Tibial artery (tissue), 4 donors: ENCODE results near the gene TDRD1.
A peak's percentile ranks its signal among the peaks of the same experiment; 100 is the strongest.

ENCODE experiments used
- DNase-seq, 2 donors: peaks; one replicate each; pipeline ENCODE4 v3.0.0-alpha.2; 2019
- H3K27ac ChIP-seq, 2 donors: fragments of 200-600 bp; sonication (generic) in 1 of 2; 1 replicate in 1 of 2; 2 replicates in 1 of 2; pipeline ENCODE4 v1.5.1; 2018 to 2019; ENCODE audit warnings: mild to moderate bottlenecking in 1 of 2
- H3K27me3 ChIP-seq, 2 donors: fragments of 200-600 bp; sonication (generic) in 1 of 2; one replicate each; pipeline versions ENCODE4 v1.5.1 to v1.6.0; 2016 to 2019
- H3K36me3 ChIP-seq, 3 donors: fragments of 200-600 bp; sonication (generic) in 2 of 3; one replicate each; pipeline ENCODE4 v1.5.1; 2016 to 2019; ENCODE audit warnings: mild to moderate bottlenecking in 2 of 3
- H3K4me1 ChIP-seq, 4 donors: fragments of 200-600 bp; sonication (generic) in 2 of 4; 1 replicate in 3 of 4; 2 replicates in 1 of 4; pipeline ENCODE4 v1.5.1; 2016 to 2019
- H3K4me3 ChIP-seq, 2 donors: fragments of 200-600 bp; sonication (generic) in 1 of 2; 1 replicate in 1 of 2; 2 replicates in 1 of 2; pipeline ENCODE4 v1.5.1; 2018 to 2019; ENCODE audit warnings: mild to moderate bottlenecking in 2 of 2
- H3K9me3 ChIP-seq, 3 donors: fragments of 200-600 bp; sonication (generic) in 1 of 3; one replicate each; pipeline ENCODE4 v1.5.1; 2016 to 2019
- CTCF ChIP-seq, 2 experiments: fragments of 200-600 bp in 1 of 2; fragments of 450-650 bp in 1 of 2; IDR thresholded peaks; one replicate each; pipeline ENCODE4 v1.5.1; 2017 to 2019; ENCODE audit warnings: antibody characterized with exemption in 2 of 2, mild to moderate bottlenecking in 1 of 2, moderate library complexity in 1 of 2
- intact Hi-C: fragments of 100-400 bp; cut with DNase I; formaldehyde crosslinking; loops from one replicate; pipeline ENCODE4 v1.15.0; 2023; ENCODE audit warnings: low total_unique reads

Gene TDRD1

DNA sequence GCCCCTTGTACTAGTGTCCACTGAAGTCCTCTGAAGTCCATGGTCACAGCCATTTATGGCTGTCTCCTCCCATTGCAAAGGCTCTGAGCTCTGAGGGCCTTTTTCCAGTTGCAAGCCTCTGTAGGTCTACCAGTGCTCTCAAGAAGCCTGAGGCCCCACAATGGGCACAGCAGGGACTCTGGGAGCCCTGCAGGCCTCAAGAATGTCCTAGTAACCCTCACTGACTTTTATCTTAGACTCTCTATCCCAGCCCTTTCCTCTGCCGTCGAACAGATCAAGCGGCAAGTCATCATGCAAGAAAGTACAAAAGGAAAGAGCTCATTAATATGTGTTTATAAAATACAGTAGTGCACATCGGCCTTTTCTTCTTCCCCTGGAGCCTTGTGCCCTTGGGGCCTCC lies 83.3 kb downstream of the TDRD1 start:
- intact Hi-C loops, result no loop called here
- no peaks in the 10 kb centered on the region for H3K36me3 ChIP-seq
- H3K27ac ChIP-seq, result no peak overlapping the region
- TF ChIP-seq CTCF (IDR thresholded peaks at IDR 0.05), result no peak
- H3K4me3 ChIP-seq, result no peak overlapping the region
- H3K4me1 ChIP-seq, result peaks cover 0 to 9% (median 4%) of the 10 kb centered on the region in 4 donors
- H3K9me3 ChIP-seq, result no peaks in the 10 kb centered on the region
- H3K27me3 ChIP-seq, result no peaks in the 10 kb centered on the region
- DNase-seq, result no peak

- TF ChIP-seq CTCF (IDR thresholded peaks at IDR 0.05), result no peak
These were observed 86.4 kb downstream of the TDRD1 start for GRCh38 chr10:114265392-114266053.

DNA sequence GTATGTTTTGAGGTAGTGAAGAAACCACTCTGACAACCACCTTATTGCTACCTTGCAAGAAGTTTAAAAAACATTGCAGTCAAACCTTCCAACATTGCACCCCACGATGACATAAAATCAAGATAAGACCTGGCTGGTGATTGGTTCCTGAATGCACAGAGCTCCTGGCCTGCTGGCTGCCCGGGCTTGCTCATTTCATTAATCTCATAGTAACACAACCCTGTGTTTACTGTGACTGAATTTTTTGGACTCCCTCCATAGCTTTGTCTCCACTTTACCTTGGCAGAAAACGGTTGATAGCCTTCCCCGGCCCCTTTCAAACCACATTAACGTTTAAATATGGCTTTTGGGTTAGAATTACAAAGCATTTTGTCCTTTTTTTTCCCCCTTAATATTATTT lies 87.4 kb downstream of the TDRD1 start:
- no peaks in the 10 kb centered on the region for H3K27me3 ChIP-seq
- peaks cover 0 to 6% (median 4%) of the 10 kb centered on the region in 4 donors for H3K4me1 ChIP-seq
- TF ChIP-seq CTCF (IDR thresholded peaks at IDR 0.05), result no peak
- intact Hi-C loops, result no loop called here
- H3K9me3 ChIP-seq, result no peaks in the 10 kb centered on the region
- no peak for DNase-seq
- no peak overlapping the region for H3K27ac ChIP-seq
- no peaks in the 10 kb centered on the region for H3K36me3 ChIP-seq
- no peak overlapping the region for H3K4me3 ChIP-seq

More at GRCh38 chr10:114265392-114266053, 86.4 kb downstream of the TDRD1 start:
- Histone ChIP-seq H3K27me3 (no peaks in the 10 kb centered on the region), H3K36me3 (no peaks in the 10 kb centered on the region), H3K27ac (no peak overlapping the region), H3K4me3 (no peak overlapping the region), H3K9me3 (no peaks in the 10 kb centered on the region), H3K4me1 (peaks cover 0 to 8% (median under 1%) of the 10 kb centered on the region in 4 donors)
- intact Hi-C loops, result no loop called here
- peak in 1 of 2 donors; percentile 45 for DNase-seq

GRCh38 chr10:114271075-114271778 lies 92.1 kb downstream of the TDRD1 start:
- no peaks in the 10 kb centered on the region for H3K27me3 ChIP-seq
- H3K36me3 ChIP-seq, result no peaks in the 10 kb centered on the region
- intact Hi-C loops, result no loop called here
- TF ChIP-seq CTCF (IDR thresholded peaks at IDR 0.05), result no peak
- H3K4me3 ChIP-seq, result no peak overlapping the region
- peaks cover 0 to 13% (median 6%) of the 10 kb centered on the region in 4 donors for H3K4me1 ChIP-seq
- DNase-seq, result peak in 1 of 2 donors; percentile 34
- H3K9me3 ChIP-seq, result no peaks in the 10 kb centered on the region
- H3K27ac ChIP-seq, result no peak overlapping the region

- DNase-seq, result peak; percentile 74 to 77
- Histone ChIP-seq H3K36me3 (no peaks in the 10 kb centered on the region), H3K27ac (no peak overlapping the region), H3K27me3 (no peaks in the 10 kb centered on the region), H3K4me1 (peaks cover 0 to 13% (median 6%) of the 10 kb centered on the region in 4 donors), H3K4me3 (no peak overlapping the region), H3K9me3 (no peaks in the 10 kb centered on the region)
- no peak for TF ChIP-seq CTCF (IDR thresholded peaks at IDR 0.05)
- intact Hi-C loops, result no loop called here
These were observed 92.6 kb downstream of the TDRD1 start for GRCh38 chr10:114271779-114272167.
